T47D (cell line): Measurements from ENCODE around the gene ZNF813.
A peak's percentile ranks its signal among the peaks of the same experiment; 100 is the strongest.

Experiments
- DNase-seq, 2 experiments: peaks; one replicate each; pipeline versions ENCODE4 v3.0.0 to v3.0.0-alpha.2; 2011 to 2012; ENCODE audit warnings: low read depth in 1 of 2, low spot score in 1 of 2
- JUND ChIP-seq: IDR thresholded peaks from 2 replicates; pipeline ENCODE4 v1.6.1; 2012; ENCODE audit warnings: low read depth
- in situ Hi-C: cut with HindIII; loops from 2 replicates; pipeline ENCODE4 v1.10.0; 2016; ENCODE audit warnings: low sequenced_read_pairs, low pct_unique_long_range_greater_than_20kb

ZNF813 gene

DNA sequence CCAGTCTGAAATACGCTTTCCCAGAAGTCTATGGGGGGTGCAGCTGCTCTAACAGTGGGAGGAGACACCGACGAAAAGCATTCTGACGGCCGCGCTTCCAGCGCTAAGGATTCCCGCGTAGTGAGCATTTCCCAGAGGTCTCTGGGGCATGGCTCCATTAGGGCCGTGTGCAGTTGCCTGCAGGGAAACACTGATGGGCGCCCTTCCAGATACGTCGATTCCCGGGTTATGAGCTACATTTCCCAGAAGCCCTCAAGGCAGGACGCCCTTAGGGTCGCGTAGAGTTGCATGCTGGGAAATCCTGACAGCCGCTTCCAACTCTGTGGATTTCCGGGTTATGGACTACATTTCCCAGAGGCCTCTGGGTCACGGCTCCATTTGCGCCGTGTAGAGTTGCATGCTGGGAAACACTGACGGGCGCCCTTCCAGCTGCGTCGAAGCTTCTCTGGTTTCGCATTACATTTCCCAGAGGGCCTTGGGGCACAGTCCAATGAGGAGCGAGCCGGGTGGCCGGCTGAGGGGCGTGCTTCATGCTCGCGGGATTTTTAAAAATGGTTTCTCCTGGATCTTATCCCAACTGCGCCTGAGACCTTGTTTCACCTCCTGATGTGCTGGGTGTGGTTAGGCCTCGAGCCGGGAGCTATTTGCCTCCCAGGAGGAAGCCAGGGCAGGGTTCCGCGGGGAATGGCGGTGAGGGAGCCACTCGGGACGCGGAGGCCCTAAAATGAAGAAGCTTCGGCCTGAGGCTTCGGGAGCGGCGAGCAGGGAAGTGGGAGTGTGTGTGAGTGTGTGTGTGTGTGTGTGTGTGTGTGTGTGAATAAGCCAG is 53.2 kb downstream of the ZNF813 start:
- no peak for TF ChIP-seq JUND
- in situ Hi-C loops: no loop called here
- peak; percentile 76 to 97 for DNase-seq

DNA sequence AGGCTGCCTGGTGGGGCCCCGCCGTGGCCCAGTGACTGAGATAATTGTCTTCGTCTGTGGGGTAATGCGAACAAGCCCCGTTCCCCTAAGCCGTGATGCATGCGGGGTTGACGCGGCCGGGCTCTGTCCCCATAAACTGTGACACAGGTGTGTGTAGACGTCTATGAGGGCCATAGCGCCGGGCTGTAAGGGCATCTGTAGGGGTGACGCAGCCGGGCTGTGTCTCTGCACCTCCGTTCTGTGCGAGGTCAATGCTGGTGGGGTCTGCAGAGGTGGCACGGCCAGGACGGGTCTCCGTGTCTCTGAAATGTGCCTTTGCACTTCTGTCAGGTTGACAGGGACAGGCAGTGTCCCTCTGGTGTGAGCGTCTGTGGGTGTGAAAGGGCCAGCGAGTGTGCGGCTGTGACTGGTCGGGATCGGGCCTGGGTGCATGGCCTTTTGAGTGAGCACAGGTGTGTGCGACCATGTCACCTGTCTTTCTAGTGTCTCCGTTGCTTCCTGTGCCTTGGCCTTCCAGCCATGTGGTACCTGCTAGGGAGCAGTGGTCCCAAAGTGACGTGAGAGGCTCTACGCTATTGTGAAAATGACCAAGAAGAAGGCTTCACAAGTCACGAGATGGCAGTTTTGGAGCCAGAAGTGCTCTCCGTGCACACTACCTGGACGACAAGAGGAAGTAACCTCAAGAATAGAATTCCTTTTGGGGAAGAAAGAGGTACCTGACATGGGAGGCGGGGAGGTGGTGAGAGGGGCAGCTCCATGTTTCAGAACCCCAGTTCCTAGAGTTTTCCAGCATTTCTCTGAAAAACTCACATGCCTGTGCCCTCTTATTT is 54.1 kb downstream of the ZNF813 start:
- in situ Hi-C loops: no loop called here
- no peak for TF ChIP-seq JUND
- no peak for DNase-seq

DNA sequence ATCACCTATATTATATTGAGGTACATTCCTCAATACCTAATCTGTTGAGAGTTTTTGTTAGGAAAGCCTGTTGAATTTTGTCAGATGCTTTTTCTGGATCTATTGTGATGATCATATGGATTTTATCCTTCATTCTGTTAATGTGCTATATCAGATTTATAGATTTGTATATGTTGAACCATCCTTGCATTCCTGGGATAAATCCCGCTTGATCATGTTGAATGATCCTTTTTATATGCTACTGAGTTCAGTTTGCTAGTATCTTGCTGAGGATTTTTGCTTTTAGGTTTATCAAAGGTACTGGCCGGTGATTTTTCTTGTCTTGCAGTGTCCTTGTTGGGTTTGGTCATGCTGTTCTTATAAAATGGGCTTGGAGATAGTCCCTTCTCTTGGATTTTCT is 58.4 kb downstream of the ZNF813 start:
- in situ Hi-C loops: no loop called here
- no peak for TF ChIP-seq JUND
- no peak for DNase-seq

DNA sequence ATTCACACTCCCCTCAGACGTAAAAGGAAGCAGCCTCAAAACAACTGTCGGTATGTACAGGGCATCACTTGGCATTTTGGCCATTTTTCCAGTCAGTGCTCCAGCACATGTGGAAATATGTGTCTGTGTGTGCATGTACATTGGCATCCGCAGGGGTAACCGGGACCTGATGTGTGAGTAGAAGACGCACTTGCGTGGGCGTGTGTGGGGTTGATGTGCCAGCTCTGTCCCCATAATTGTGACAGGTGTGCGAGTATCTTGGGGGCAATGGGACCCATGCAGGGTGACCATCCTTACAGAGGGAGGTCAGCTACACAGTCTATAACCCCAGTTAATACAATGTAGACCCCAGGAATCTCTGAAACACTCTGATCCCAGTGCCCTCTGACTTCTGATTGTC is 63.1 kb downstream of the ZNF813 start:
- in situ Hi-C loops: no loop called here
- no peak for DNase-seq
- no peak for TF ChIP-seq JUND

DNA sequence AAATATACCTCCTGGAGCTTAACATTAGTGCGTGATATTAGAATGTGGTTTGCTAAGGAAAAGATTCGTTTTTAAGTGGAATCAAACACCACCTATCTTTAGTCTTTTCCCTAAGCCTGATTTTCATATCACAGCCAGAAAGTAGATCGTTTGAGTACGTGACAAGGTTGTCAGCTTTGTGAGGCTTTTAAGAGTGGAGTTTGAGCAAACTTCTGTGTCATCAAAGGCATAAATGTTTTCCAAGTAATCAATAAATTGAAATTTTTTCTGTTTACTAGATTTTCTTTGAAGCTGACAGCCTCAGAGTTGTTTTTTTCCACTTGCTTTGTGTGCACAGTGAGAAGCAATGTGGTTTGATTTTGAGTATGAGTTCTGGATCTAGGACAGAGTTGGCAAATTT is 63.9 kb downstream of the ZNF813 start:
- in situ Hi-C loops: no loop called here
- TF ChIP-seq JUND: no peak
- DNase-seq: no peak

DNA sequence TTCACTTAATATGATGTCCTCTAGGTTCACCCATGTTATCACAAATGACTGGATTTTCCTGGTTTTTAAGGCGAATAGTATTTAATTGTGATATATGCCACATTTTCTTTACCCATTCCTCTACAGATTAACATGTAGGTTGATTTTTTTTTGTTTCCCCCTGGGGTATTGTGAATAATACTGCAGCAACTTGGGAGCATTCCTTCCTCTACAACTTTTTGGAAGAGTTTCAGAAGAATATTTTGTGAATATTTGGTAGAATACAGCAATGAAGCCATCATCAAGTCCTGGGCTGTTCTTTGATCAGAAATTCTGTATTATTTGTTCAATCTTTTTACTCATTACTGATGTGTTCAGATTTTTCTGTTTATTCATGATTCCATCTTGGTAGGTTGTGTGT is 64.8 kb downstream of the ZNF813 start:
- no peak for DNase-seq
- TF ChIP-seq JUND: no peak
- in situ Hi-C loops: no loop called here

DNA sequence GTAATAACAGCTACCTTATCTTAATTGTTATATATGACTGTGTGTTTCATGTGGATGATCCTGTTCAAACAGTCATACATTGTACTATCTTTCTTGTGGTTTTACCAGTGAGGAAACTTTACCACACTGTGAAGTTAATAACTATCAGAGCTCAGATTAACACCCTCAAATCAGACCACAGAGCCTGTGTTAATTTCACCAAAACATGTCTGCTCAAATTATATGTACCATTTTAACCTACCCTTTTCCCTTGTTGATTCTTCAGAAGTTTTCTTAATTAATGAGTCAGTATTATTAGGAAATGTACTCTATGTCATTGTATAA is 68.7 kb downstream of the ZNF813 start:
- DNase-seq: no peak
- in situ Hi-C loops: no loop called here
- no peak for TF ChIP-seq JUND

DNA sequence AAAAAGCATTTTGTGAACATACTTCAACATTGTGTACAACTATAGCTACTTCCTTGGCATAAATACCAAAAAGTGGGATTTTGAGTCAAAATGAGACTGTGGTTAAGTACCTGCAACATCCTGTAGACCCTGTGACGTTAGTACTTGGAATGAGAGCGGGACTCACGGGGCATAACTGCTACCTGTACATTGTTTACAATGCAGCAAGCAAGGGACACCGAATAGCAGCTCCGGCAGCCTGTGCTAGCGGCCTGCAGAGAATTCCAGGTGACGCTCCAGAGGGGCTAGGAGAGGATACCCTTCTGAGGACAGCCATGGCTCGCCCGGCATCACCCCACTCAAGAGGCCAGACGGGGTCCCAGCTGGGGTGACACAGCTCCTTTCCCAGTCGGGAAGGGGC is 69.6 kb downstream of the ZNF813 start:
- no peak for DNase-seq
- in situ Hi-C loops: no loop called here
- TF ChIP-seq JUND: no peak

DNA sequence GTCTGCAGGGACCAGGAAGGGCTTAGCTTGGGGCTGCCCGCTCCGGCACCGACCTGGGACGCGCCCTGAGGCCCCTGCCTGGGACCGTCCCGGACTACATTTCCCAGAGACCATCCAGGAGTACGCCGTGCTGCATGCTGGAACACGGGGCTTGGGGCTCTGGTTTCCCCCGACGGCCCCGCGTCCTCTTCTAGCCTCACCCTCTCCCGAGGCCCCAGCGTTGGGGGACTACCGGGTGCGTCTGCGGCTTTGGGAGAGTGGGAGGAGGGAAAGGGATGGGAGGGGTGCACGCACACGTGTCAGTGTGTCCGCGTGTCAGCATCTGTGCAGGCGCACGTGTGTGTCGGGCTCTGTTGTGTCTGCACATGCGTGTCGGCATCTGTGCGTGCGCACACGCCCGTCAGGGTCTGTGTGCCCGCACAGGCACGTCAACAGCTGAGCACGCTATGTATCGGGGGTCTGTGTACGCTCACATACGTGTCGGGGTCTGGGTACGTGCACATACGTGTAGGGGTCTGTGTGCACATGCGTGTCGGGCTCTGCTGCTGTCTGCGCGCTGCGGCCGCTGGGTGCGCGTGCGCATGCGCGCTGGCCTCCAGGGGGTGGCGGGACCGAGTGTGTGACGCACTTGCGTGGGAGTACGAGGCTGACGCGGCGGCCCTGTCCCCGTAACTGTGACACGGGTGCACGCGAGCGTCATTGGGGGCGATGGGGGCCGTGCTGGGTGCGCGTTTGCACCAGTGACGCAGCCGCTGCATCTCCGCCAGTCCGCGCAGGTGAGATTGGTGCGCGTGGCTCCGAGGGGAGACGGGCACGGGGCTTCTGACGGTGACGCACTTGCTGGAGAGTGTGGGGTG is 70.2 kb downstream of the ZNF813 start, which contains the start of gene ZNF331:
TSS of gene ZNF331 (plus strand) at position 625 of the 857 bp plus-strand sequence. CDS start 31,232 bp downstream, outside the sequence.
- DNase-seq: no peak
- TF ChIP-seq JUND: no peak
- in situ Hi-C loops: no loop called here

DNA sequence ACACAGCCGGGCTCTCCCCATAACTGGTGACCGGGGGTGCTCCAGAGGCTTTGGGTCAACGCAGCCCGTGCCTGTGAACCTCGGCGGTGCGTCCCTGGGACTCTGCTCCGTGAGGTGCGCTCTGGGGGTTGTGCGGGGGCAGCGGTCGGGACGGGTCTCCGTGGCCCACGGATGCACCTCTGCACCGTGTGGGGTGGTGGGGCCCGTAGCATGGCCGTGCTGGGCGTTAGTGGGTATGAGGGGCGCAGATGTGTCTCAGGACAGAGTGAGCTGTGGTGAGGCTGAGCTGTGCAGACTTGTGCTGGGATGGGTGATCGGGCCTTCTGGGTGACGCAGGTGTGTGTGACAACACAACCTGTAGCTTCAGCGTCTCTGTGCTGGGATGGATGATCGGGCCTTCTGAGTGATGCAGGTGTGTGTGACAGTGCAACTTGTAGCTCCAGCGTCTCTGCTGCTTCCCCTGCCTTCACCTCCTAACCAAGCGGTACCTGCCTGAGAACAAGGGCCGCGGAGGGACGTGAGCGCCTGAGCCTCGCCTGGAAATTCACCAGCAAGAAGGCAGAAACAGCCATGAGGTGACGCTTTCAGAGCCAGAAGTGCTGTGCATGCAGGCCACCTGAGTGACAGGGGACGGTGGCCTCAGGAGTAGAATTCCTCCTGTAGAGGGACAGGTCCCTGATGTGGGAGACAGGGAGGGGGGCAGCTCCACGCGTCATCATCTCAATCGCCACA is 71.0 kb downstream of the ZNF813 start:
- TF ChIP-seq JUND: no peak
- DNase-seq: no peak
- in situ Hi-C loops: no loop called here

DNA sequence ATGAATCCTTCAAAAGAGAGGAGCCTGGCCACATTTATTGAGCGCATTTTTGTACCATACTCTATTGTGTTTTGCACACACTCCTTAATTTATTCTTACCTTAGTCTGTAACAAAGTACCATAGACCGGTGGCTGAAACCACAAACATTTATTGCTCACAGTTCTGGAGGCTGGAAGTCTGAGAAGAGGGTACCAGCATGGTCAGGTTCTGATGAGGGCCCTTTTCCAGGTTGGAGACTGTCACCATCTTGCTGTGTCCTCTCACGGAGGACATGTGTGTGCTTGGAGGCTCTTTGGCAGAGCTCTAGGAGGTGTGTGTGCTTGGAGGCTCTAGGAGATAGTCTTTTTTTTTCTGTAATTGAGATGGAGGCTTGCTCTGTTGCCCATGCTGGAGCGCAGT is 72.6 kb downstream of the ZNF813 start:
- in situ Hi-C loops: no loop called here
- no peak for DNase-seq
- no peak for TF ChIP-seq JUND

DNA sequence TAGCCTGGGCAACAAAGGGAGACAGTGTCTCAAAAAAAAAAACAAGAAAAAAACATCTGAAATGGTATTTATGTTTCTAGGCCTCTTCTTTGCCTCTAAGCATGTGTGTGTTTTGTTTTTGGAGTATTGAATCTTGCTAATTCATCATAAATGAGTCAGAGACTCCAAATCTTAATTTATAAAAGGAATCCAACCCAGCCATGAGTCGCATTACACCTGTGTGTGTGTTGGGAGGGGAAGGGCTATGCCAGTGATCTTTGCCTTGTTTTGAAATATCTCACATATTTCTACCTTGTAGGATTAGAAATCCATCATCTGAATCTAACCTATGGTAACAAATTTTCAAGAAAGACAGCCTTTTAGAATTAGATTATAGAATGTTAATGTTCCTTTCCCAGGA is 74.4 kb downstream of the ZNF813 start:
- no peak for TF ChIP-seq JUND
- in situ Hi-C loops: no loop called here
- DNase-seq: no peak
